Measurements from ENCODE around the gene LRRC8E. TPM values are rescaled to one million over a fixed set of nuclear protein-coding genes. Genes with fewer than 3 reads are reported as not detected.

The LRRC8E gene
- total RNA-seq, 2 experiments from 2014 or later, result not detected

GRCh38 chr19:7903244-7904073 is 15.1 kb downstream of the LRRC8E start, which contains the start of gene MAP2K7:
Gene MAP2K7 (plus strand): TSS chr19:7903877. CDS start chr19:7903945, 68 bp downstream.
- H3K4me1 Mint-ChIP-seq, result peaks cover 30% of the 10 kb centered on the region
- peak within 1 kb of the TSS; percentile 85 for H3K4me3 Mint-ChIP-seq
- POLR2A ChIA-PET, result interaction anchor here (0.8 to 1.6 kb wide), 8 partner anchors 8 to 274 kb away, joined by 3 to 25 read pairs (median 7); partner anchors contain the start of genes PET100, SNAPC2, TIMM44 and XAB2
- no peaks in the 10 kb centered on the region for H3K27me3 Mint-ChIP-seq
- peaks cover 17% of the 10 kb centered on the region for H3K36me3 Mint-ChIP-seq (ENCODE audit: low read depth)
- peak; percentile 100 for DNase-seq
- peak within 1 kb of the TSS; percentile 89 for H3K27ac Mint-ChIP-seq
- CTCF ChIA-PET, result interaction anchor here (0.5 to 2.5 kb wide), 14 partner anchors 15 to 335 kb away, joined by 3 to 24 read pairs (median 4); partner anchors contain the start of genes SNAPC2, TIMM44 and TRAPPC5
- no peaks in the 10 kb centered on the region for H3K9me3 Mint-ChIP-seq

- peaks cover 17% of the 10 kb centered on the region for H3K36me3 Mint-ChIP-seq (ENCODE audit: low read depth)
- H3K4me1 Mint-ChIP-seq, result peaks cover 30% of the 10 kb centered on the region
- peak overlapping the region; percentile 83 for H3K27ac Mint-ChIP-seq
- no peaks in the 10 kb centered on the region for H3K27me3 Mint-ChIP-seq
- ChIA-PET CTCF (interaction anchor here (0.5 to 2.5 kb wide), 14 partner anchors 14 to 336 kb away, joined by 3 to 24 read pairs (median 4); partner anchors contain the start of genes SNAPC2, TIMM44 and TRAPPC5), POLR2A (interaction anchor here (0.7 to 1.6 kb wide), 9 partner anchors 7 to 275 kb away, joined by 3 to 25 read pairs (median 6); partner anchors contain the start of genes PET100, SNAPC2, TIMM44 and XAB2)
- DNase-seq, result peak; percentile 76
- peak overlapping the region; percentile 85 for H3K4me3 Mint-ChIP-seq
- no peaks in the 10 kb centered on the region for H3K9me3 Mint-ChIP-seq
Observed at GRCh38 chr19:7904074-7905020, 16.0 kb downstream of the LRRC8E start.

- H3K36me3 Mint-ChIP-seq (ENCODE audit: low read depth), result peaks cover 17% of the 10 kb centered on the region
- peaks cover 30% of the 10 kb centered on the region for H3K4me1 Mint-ChIP-seq
- no peak for DNase-seq
- H3K9me3 Mint-ChIP-seq, result no peaks in the 10 kb centered on the region
- CTCF ChIA-PET, result no interaction called here
- H3K27me3 Mint-ChIP-seq, result no peaks in the 10 kb centered on the region
- POLR2A ChIA-PET, result no interaction called here
- H3K27ac Mint-ChIP-seq, result peak overlapping the region; percentile 83
- peak overlapping the region; percentile 85 for H3K4me3 Mint-ChIP-seq
Observed at GRCh38 chr19:7905268-7905667, 17.0 kb downstream of the LRRC8E start.

- H3K9me3 Mint-ChIP-seq, result no peaks in the 10 kb centered on the region
- POLR2A ChIA-PET, result no interaction called here
Observed at GRCh38 chr19:7905859-7906258, 17.5 kb downstream of the LRRC8E start.

GRCh38 chr19:7907122-7907521 is 18.8 kb downstream of the LRRC8E start:
- H3K27ac Mint-ChIP-seq, result no peak overlapping the region
- H3K4me1 Mint-ChIP-seq, result peaks cover 29% of the 10 kb centered on the region
- H3K36me3 Mint-ChIP-seq (ENCODE audit: low read depth), result peaks cover 31% of the 10 kb centered on the region
- no peaks in the 10 kb centered on the region for H3K27me3 Mint-ChIP-seq
- H3K9me3 Mint-ChIP-seq, result no peaks in the 10 kb centered on the region
- no peak overlapping the region for H3K4me3 Mint-ChIP-seq
- no peak for DNase-seq
- ChIA-PET CTCF (no interaction called here), POLR2A (interaction anchor here (3.8 kb wide), 1 partner anchor 14 kb away, joined by 17 read pairs; the partner anchor contains the start of gene SNAPC2)

More at GRCh38 chr19:7905859-7906258, 17.5 kb downstream of the LRRC8E start:
- Mint-ChIP-seq H3K36me3 (ENCODE audit: low read depth) (peaks cover 23% of the 10 kb centered on the region), H3K27ac (no peak overlapping the region), H3K4me3 (peak overlapping the region; percentile 56), H3K4me1 (peaks cover 30% of the 10 kb centered on the region), H3K27me3 (no peaks in the 10 kb centered on the region)
- CTCF ChIA-PET, result no interaction called here
- DNase-seq, result no peak

GRCh38 chr19:7907544-7907943 is 19.2 kb downstream of the LRRC8E start:
- Mint-ChIP-seq H3K27me3 (no peaks in the 10 kb centered on the region), H3K27ac (no peak overlapping the region), H3K9me3 (no peaks in the 10 kb centered on the region), H3K36me3 (ENCODE audit: low read depth) (peaks cover 32% of the 10 kb centered on the region), H3K4me3 (no peak overlapping the region), H3K4me1 (peaks cover 27% of the 10 kb centered on the region)
- no peak for DNase-seq
- ChIA-PET CTCF (no interaction called here), POLR2A (interaction anchor here (3.8 kb wide), 1 partner anchor 13 kb away, joined by 17 read pairs; the partner anchor contains the start of gene SNAPC2)

- DNase-seq, result no peak
- H3K36me3 Mint-ChIP-seq (ENCODE audit: low read depth), result peaks cover 38% of the 10 kb centered on the region
- ChIA-PET POLR2A (interaction anchor here (3.8 kb wide), 1 partner anchor 13 kb away, joined by 17 read pairs; the partner anchor contains the start of gene SNAPC2), CTCF (no interaction called here)
- H3K9me3 Mint-ChIP-seq, result no peaks in the 10 kb centered on the region
- peaks cover 22% of the 10 kb centered on the region for H3K4me1 Mint-ChIP-seq
- H3K4me3 Mint-ChIP-seq, result no peak overlapping the region
- no peaks in the 10 kb centered on the region for H3K27me3 Mint-ChIP-seq
- H3K27ac Mint-ChIP-seq, result no peak overlapping the region
Observed at GRCh38 chr19:7908078-7908699, 19.9 kb downstream of the LRRC8E start.

GRCh38 chr19:7908742-7909461 is 20.6 kb downstream of the LRRC8E start:
- no peak for DNase-seq
- Mint-ChIP-seq H3K27ac (no peak overlapping the region), H3K4me3 (no peak overlapping the region), H3K9me3 (no peaks in the 10 kb centered on the region), H3K36me3 (ENCODE audit: low read depth) (peaks cover 35% of the 10 kb centered on the region), H3K4me1 (peaks cover 18% of the 10 kb centered on the region), H3K27me3 (no peaks in the 10 kb centered on the region)
- ChIA-PET POLR2A (interaction anchor here (3.8 kb wide), 1 partner anchor 12 kb away, joined by 17 read pairs; the partner anchor contains the start of gene SNAPC2), CTCF (no interaction called here)

GRCh38 chr19:7909471-7910067 is 21.3 kb downstream of the LRRC8E start:
- Mint-ChIP-seq H3K27me3 (no peaks in the 10 kb centered on the region), H3K27ac (no peak overlapping the region), H3K36me3 (ENCODE audit: low read depth) (peaks cover 34% of the 10 kb centered on the region), H3K4me1 (peaks cover 14% of the 10 kb centered on the region), H3K4me3 (no peak overlapping the region), H3K9me3 (no peaks in the 10 kb centered on the region)
- DNase-seq, result no peak
- ChIA-PET CTCF (no interaction called here), POLR2A (interaction anchor here (3.8 kb wide), 1 partner anchor 11 kb away, joined by 17 read pairs; the partner anchor contains the start of gene SNAPC2)

- peaks cover 7% of the 10 kb centered on the region for H3K4me1 Mint-ChIP-seq
- peaks cover 4% of the 10 kb centered on the region for H3K27me3 Mint-ChIP-seq
- H3K36me3 Mint-ChIP-seq (ENCODE audit: low read depth), result peaks cover 26% of the 10 kb centered on the region
- no peak overlapping the region for H3K4me3 Mint-ChIP-seq
- ChIA-PET CTCF (no interaction called here), POLR2A (interaction anchor here (3.8 kb wide), 1 partner anchor 10 kb away, joined by 17 read pairs; the partner anchor contains the start of gene SNAPC2)
- no peaks in the 10 kb centered on the region for H3K9me3 Mint-ChIP-seq
- no peak overlapping the region for H3K27ac Mint-ChIP-seq
- no peak for DNase-seq
Observed at GRCh38 chr19:7910321-7911161, 22.2 kb downstream of the LRRC8E start.
